GM20431 (cell line): Measurements from ENCODE around the gene RAB6B.

ENCODE experiments used
- in situ Hi-C: fragments of 300-500 bp; cut with MseI, MboI; formaldehyde crosslinking; loops from one replicate; pipeline ENCODE4 v1.15.0; 2020; ENCODE audit warnings: low sequenced_read_pairs; ENCODE audit not compliant: unreplicated experiment

The RAB6B gene

DNA sequence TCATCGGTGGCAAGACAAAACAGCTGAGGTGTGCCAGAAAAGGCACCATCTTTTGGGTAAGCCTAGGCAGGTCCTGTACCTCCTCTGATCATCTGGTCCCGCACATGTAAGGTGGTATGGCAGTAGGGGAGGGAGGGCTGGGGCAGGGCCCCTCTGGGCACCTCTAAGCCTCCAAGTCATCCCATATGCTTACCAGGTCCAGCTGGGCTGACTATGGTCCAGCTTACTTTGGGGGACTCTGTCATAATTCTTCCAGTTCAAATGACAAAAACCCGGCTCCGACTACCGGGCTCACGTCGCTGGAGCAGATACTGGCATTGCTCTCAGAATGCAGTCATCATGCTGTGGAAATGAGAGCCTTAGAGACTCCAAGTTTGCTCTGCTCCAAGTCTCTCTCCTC is 1.9 kb upstream of the RAB6B start:
- in situ Hi-C loops: no loop called here

DNA sequence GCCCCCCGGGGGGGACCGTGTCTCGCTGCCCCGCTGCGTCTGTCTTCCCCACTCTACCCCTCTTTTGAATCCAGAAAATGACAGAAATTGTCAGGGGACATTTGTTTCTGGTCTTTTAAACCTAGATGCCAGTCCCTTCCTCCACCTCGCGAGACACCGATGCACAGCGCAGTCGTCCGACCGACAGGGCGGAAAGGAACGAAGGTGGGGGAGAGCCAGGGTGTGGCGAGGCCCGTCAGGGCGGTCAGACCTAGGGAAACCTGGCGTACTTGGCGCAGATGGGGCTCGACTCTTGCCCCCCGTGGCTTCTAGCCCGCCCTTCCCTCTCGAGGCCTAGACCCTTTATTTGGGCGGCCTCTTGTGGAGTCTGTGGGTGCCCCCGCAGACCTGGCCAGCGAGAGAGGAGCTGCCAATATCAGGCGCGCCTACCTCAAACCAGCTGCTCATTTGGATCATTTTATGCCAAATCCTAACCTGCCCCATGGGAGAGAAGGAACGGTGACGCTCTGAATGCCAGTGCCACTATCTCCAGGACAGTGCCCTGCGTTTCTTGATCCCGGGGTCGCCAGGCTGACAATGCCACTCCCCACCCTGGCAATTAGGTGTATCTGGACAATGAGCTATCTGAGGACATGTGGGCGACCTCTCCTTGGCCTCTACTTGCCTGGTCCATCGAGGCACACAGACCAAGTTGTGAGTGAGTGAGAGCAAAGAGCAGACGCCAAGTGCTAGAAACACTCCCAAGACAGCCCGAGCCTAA is 500 bp upstream of the RAB6B start:
- in situ Hi-C loops: no loop called here

GRCh38 chr3:133894353-133895207 is 1.1 kb downstream of the RAB6B start:
- in situ Hi-C loops: no loop called here

DNA sequence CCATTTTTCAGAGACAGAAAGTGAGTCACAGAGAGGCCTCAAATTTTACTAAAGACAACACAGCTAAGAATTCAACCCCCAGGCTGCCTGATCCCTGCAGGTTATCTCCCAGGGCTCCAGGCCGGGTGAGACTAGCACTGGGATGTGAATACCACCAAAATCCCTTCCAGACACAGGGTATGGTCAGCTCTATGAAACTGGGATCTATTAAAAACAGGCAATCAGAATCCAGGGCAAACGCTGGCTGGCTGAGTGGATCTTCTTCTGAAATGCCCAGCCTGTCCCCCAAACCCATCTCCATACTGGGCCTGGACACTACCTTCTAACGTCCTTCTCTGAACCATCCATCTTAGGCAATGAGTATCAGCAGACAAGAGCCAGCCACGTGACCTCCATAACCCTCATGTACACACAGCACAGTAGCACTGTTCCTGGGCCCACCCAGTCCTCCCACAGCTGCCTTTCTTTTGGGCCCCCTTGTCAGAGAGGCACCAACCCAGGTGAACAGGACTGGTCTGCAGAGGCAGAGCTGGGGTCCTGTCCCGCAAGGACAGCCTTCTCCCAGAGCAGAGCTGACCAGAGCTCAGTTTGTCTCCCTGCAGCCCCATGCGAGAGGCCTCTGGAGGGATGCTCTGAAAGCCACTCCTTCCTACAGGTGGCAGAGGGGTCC is 1.9 kb downstream of the RAB6B start:
- in situ Hi-C loops: no loop called here

GRCh38 chr3:133892541-133893231 is 3.0 kb downstream of the RAB6B start:
- in situ Hi-C loops: no loop called here

- in situ Hi-C loops: no loop called here
Observed at GRCh38 chr3:133891662-133892378, 3.9 kb downstream of the RAB6B start.

DNA sequence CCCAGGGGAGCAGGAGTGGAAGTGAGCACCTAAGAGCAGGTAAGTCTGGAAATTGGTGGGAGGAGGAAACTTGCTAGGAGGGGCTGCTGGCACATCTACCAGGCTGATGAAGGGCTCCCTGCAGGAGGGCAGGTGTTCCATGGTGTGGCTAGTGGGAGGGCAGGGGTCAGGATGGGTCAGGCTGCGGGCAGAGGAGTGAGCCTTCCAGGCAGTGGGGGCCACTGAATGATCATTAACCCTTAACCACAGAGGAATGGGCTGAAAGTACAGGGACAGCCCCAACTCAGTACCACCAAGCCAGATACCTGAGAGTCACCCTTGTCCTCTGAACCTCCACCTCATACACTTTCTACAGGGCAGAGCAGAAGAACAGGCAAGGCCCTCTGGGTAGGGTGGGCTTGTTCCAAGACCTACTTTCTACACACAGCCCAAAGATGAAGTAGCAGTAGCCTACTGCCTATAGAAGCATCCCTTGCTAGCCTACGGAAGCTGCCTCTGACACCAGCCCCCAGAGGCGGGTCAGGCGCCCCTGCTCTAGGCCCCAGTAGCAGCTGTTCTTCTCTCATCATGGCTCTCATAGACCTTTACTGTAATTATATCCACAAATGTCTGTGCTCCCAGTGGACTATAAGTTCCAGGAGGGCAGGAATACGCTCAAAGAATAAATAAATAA is 4.6 kb downstream of the RAB6B start:
- in situ Hi-C loops: no loop called here

GRCh38 chr3:133890037-133890436 is 5.6 kb downstream of the RAB6B start:
- in situ Hi-C loops: no loop called here

- in situ Hi-C loops: no loop called here
Observed at GRCh38 chr3:133888726-133889340, 6.8 kb downstream of the RAB6B start.

DNA sequence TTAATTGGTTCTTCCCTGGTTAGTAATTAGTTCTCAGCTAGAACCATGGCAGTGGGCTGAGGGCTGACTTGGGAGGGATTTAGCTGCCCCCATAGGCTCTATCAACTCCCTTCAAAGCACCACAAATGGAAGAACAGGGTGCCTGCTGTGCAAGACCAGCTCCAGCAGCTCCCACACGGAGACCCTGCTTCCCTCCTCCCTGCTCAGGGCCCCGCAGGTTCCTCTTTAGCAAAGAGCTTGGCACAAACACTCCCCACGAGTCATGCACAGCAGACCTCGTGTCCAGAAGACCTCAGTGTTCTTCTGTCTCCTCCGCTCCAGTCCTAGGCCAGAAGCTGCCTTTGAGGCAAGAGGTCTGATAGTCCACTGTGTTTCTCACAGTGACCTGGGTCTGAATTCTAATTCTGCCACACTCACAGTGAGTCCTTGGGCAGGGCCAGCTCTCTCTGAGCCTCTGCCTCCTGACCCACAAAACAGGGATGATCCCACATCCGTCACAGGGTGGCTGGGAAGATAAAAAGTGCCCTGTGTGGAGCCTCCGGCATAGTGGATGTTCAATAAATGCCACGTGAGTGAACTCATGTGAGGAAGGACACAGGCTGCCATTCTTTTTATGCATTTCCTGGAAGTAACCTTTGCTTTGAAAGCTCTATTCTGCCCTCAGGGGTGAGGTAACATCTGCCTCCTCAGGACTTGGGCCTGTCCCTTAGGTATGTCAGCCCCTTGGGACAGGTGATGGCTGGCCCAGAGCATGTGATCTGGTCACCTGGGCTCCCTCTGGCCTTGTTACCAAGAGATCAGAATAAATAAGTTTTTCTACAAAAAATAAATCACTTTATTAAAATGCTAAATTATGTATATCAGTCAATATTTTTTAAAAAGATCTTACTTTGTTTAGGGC is 7.6 kb downstream of the RAB6B start:
- in situ Hi-C loops: no loop called here

DNA sequence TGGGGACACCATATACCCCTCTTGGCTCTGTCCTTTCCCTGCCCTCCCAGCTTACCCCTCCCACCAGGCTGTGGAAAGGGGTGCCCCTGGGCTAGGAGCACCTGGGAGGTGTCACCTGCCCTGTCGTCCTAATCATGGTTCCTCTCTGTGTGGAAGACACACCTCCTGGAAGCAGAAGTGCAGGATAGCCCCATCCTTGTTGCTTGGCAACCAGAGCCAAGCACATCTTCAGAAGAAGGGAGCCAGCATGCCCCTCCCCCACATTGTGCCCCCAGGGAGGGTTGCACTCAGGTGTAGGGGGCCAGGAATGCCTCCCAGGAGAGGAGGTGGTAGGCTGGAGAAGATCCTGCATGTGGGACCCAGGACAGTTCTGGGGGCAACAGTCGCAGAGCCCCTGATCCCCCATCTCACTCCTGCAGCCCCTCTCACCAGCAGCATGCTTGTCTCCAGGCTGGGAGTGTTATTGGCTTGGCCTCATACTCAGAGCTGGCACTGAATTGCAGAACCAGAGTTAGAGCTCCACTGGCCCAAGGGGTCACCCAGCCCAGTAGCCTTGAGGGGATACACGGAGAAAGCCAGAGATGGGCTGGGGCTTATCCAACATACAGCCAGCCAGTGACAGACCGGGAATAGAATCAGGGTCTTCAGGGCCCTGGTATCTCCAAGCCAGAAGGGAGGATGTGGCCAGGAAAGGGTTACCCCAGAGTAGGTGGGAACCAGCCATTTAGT is 8.4 kb downstream of the RAB6B start:
- in situ Hi-C loops: no loop called here

- in situ Hi-C loops: no loop called here
Observed at GRCh38 chr3:133886031-133886722, 9.5 kb downstream of the RAB6B start.

DNA sequence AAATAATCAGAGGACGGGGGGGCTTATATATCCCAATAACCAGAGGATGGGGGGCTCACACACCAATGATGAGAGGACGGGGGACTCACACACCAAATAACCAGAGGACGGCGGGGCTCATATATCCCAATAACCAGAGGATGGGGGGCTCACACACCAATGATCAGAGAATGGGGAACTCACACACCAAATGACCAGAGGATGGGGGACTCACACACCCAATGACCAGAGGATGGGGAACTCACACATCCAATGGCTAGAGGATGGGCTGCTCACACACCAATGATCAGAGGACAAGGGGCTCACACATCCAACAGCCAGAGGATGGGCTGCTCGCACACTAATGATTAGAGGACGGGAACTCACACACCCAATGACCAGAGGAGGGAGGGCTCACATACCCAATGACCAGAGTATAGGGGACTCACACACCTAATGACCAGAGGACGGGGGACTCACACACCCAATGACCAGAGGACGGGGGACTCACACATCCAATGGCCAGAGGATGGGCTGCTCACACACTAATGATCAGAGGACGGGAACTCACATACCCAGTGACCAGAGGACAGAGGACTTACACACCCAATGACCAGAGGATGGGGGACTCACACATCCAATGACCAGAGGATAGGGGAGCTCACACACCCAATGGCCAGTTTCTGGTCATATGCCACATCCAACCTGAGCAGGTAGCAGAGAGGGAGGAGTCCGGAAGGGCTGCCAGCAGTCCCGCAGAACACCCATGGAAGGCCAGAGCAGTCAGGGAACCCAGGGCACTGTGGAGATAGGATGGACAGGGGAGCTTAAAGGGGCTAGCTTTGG is 10.6 kb downstream of the RAB6B start:
- in situ Hi-C loops: no loop called here

GRCh38 chr3:133884054-133884886 is 11.4 kb downstream of the RAB6B start:
- in situ Hi-C loops: no loop called here

DNA sequence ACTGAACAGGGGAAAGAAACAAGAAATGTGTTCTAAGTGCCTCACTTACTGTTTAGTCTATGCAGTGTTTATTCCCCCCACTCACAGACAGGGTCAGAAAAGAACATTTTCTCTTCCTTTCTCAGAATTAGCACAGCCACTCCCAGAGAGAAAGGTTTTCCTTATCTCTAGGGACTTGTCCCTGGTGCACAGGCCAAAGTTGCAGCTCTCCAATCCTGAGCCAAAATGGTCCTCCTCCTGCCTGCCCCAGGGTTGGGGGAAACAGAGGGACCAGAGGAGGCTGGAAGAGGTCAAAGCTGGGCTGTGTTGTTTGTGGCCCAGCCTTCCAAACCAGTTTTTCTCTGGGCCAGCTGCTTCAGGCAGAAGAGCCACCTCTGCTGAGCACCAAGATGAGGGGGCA is 12.0 kb downstream of the RAB6B start:
- in situ Hi-C loops: no loop called here
